Esophagus squamous epithelium (tissue), 5 donors: ENCODE data around the gene CSRP1. TPM values are rescaled to one million over a fixed set of nuclear protein-coding genes. Genes with fewer than 3 reads are reported as not detected.

Experiments
- DNase-seq: peaks from one replicate; lab custom pipeline; 2025; lab: John Stamatoyannopoulos, UW
- H3K27ac ChIP-seq, 4 donors: fragments of 200-600 bp; sonication (generic); one replicate each; pipeline ENCODE4 v1.5.1; 2016 to 2019; ENCODE audit warnings: mild to moderate bottlenecking in 1 of 4
- H3K27me3 ChIP-seq, 4 donors: fragments of 200-600 bp; sonication (generic); 1 replicate in 3 of 4; 2 replicates in 1 of 4; pipeline versions ENCODE4 v1.5.1 to v1.6.0; 2017 to 2021; ENCODE audit warnings: antibody characterized with exemption in 1 of 4
- H3K36me3 ChIP-seq, 3 donors: fragments of 200-600 bp; sonication (generic); one replicate each; pipeline ENCODE4 v1.5.1; 2016 to 2019
- H3K4me1 ChIP-seq, 3 donors: fragments of 200-600 bp; sonication (generic); one replicate each; pipeline ENCODE4 v1.5.1; 2017 to 2019
- H3K4me3 ChIP-seq, 4 donors: fragments of 200-600 bp; sonication (generic); 1 replicate in 3 of 4; 2 replicates in 1 of 4; pipeline ENCODE4 v1.5.1; 2016 to 2019; ENCODE audit warnings: mild to moderate bottlenecking in 2 of 4, moderate library complexity in 1 of 4
- H3K9me3 ChIP-seq, 3 donors: fragments of 200-600 bp; sonication (generic); one replicate each; pipeline ENCODE4 v1.5.1; 2016 to 2019
- CTCF ChIP-seq, 6 experiments: fragments of 450-650 bp in 4 of 6; fragments of 200-600 bp in 2 of 6; sonication (generic) in 2 of 6; IDR thresholded peaks; one replicate each; pipeline ENCODE4 v1.5.1; 2016 to 2019; ENCODE audit warnings: antibody characterized with exemption in 6 of 6, mild to moderate bottlenecking in 4 of 6, moderate library complexity in 4 of 6
- POLR2A ChIP-seq, 4 donors: fragments of 450-650 bp; IDR thresholded peaks; one replicate each; pipeline ENCODE4 v1.6.1; 2017; ENCODE audit warnings: antibody characterized with exemption in 4 of 4, mild to moderate bottlenecking in 4 of 4, moderate library complexity in 3 of 4
- WGBS, 2 donors: methylation state at CpG; one replicate each; pipeline ENCODE4 v1.1.5; 2018; 5-methylcytosine and 5-hydroxymethylcytosine counted together
- intact Hi-C: fragments of 100-400 bp; cut with DNase I; formaldehyde crosslinking; loops from one replicate; pipeline ENCODE4 v1.15.0; 2022
- total RNA-seq, 4 donors: library from RNA; depleted of rRNA; stranded (reverse); fragments of >200 nt; gene quantifications; one replicate each; pipeline ENCODE4 v1.1.0, GENCODE V29; 2016
- donor health status: DM: yes; HTN: yes; CAD: no.

CSRP1 gene
- total RNA-seq, 4 donors from 2014 or later = 243 to 1,044 (median 363) TPM

DNA sequence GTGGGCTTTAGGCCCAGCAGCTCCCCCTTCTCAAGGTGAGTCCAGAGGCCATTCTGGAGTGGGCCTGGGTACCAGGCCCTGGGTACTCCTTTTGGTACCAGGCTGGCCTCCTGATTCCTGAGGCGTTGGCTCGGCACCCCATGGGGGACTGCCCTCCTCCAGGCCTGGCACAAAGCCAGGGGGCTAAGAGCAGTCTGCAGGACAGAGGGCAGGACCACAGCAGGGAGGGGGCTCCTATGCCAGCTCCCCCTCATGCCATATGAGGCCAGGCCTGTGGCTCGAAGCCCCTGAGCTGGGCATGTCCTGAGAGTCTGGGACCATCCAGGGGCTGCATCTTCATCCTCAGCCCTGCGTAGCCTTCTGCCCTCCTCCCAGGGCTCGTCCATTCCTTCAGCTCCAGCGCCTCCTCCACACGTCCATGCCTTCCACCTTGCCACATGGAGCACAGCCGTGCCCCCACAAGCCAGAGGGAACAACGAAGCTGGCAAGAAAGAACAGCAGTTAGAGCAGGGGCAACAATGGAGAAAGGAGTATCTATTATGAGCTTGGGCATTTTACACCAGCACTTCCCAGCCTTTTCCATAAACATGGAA is 41.1 kb downstream of the CSRP1 start:
- peaks cover 48 to 96% (median 66%) of the 10 kb centered on the region in 3 donors for H3K4me1 ChIP-seq
- H3K27ac ChIP-seq = peak overlapping the region; percentile 93 to 98 (median 96)
- WGBS, 2 donors = 40 to 60% methylated on average over 1 to 7 of the region's 9 CpGs
- peaks cover 8 to 21% (median 15%) of the 10 kb centered on the region in 3 donors for H3K36me3 ChIP-seq
- intact Hi-C loops = no loop called here
- DNase-seq = no peak
- TF ChIP-seq CTCF (IDR thresholded peaks at IDR 0.05) (no peak), POLR2A (IDR thresholded peaks at IDR 0.05) (no peak)
- no peaks in the 10 kb centered on the region for H3K9me3 ChIP-seq
- H3K27me3 ChIP-seq = peaks cover 0 to 20% (median 0%) of the 10 kb centered on the region in 4 donors
- peak overlapping the region; percentile 76 to 93 (median 86) for H3K4me3 ChIP-seq

DNA sequence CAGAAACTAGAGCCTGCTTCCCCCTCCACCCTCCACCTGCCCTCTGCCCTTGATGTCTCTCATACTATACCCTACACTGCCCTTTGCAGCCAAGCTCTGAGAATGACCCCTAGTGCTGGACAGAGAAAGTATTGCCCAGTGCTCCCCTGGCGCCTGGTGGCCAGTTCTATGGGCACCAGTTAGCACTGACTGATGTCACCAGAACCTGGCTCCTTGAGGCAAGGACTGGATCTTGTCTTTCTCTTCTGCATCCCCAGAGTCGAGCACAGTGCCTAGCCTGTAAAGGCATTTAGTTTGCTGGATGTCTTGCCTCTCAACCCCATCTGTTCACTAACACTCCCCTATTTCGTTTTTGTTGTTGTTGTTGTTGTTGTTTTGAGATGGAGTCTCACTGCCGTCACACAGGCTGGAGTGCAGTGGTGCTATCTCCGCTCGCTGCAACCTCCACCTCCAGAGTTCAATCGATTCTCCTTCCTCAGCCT is 43.8 kb downstream of the CSRP1 start:
- intact Hi-C loops = no loop called here
- 66 to 72% methylated on average over 7 of the region's 7 CpGs for WGBS, 2 donors
- DNase-seq = no peak

DNA sequence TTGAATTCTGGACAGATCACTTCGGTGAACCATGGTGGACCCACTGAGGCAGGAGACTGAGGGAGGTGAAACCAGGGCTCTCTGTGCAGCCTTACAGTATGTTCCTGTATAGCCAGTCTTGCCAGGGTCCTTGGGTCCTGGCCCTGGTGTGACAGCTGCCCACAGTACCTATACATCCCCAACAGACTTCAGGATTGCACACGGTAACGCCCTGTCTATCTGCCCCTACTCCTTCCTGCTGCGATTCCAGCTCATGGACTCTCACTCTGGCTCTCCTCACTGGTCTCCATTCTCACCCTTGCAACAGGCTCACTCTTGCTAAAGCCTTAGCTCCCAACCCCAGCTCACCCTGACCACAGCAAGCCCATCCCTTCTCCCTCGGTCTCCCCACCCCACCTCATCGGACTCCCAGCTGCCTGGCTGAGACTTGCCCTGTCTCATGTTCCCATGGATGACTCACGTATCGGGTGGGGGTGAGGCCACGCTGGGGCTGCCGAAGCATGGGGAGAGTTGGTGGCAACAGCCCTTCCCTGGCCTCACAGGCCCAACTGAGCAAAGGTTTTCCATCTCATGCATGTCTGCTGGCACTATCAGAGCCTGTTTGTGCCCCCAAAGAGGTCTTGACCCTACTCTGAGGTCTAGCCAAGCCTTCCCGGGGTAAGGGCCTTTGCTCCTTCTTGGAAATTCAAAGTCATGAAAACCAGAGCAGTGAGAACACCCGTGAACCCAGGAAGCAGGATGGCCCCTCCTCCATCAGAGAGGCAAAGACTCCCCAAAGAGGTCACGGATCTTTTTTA is 45.1 kb downstream of the CSRP1 start:
- TF ChIP-seq POLR2A (IDR thresholded peaks at IDR 0.05) (peak in 1 of 4 donors; percentile 31), CTCF (IDR thresholded peaks at IDR 0.05) (no peak)
- Histone ChIP-seq H3K4me1 (peaks cover 53 to 85% (median 76%) of the 10 kb centered on the region in 3 donors), H3K4me3 (peak overlapping the region in 2 of 4 donors; percentile 1 to 3), H3K36me3 (peaks cover 8 to 21% (median 15%) of the 10 kb centered on the region in 3 donors), H3K9me3 (no peaks in the 10 kb centered on the region), H3K27ac (peak overlapping the region; percentile 93 to 98 (median 94)), H3K27me3 (no peaks in the 10 kb centered on the region)
- no peak for DNase-seq
- WGBS, 2 donors = 26 to 53% methylated on average over 8 to 11 of the region's 13 CpGs
- intact Hi-C loops = no loop called here

More for the DNA sequence above, 43.8 kb downstream of the CSRP1 start:
- H3K4me1 ChIP-seq = peaks cover 51 to 86% (median 70%) of the 10 kb centered on the region in 3 donors
- TF ChIP-seq POLR2A (IDR thresholded peaks at IDR 0.05) (no peak), CTCF (IDR thresholded peaks at IDR 0.05) (peak in 1 of 6 experiments; percentile 41)
- peaks cover 0 to 4% (median 0%) of the 10 kb centered on the region in 4 donors for H3K27me3 ChIP-seq
- no peak overlapping the region for H3K4me3 ChIP-seq
- peak overlapping the region; percentile 93 to 98 (median 94) for H3K27ac ChIP-seq
- peaks cover 8 to 21% (median 15%) of the 10 kb centered on the region in 3 donors for H3K36me3 ChIP-seq
- no peaks in the 10 kb centered on the region for H3K9me3 ChIP-seq

DNA sequence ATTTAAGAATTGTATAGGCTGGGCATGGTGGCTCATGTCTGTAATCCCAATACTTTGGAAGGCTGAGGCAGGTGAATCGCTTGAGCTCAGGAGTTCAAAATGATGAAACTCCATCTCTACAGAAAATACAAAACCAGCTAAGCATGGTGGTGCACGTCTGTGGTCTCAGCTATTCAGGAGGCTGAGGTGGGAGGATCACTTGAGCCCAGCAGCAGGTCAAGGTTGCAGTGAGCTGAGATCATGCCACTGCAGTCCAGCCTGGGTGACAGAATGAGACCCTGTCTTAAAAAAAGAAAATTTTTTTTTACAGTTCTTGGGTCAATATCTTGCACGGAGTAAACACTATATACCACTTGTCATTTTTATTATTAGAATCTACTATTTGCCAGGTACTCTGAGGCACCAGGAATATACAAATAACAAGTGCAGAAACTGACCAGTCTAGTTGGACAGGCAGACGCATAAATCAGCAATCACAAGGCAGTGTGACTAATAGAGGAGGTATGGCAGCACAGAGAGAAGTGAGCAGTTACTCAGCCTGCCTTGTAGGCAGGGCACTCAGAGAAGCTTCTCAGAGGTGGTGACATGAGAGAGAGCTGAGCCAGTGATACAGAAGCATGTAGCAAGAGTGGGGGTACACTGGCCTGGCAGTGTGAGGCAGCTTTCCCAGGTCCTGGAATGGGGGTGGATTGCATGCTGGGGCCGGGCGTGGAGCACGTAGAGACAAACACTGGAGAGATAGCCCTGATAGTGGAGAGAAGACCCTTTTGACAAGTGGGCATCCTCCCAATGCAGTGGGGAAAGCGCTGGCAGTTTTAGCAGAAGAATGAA is 45.9 kb downstream of the CSRP1 start:
- no peak for DNase-seq
- H3K9me3 ChIP-seq = no peaks in the 10 kb centered on the region
- intact Hi-C loops = no loop called here
- TF ChIP-seq CTCF (IDR thresholded peaks at IDR 0.05) = no peak
- TF ChIP-seq POLR2A (IDR thresholded peaks at IDR 0.05) = peak in 1 of 4 donors; percentile 25
- peaks cover 50 to 85% (median 76%) of the 10 kb centered on the region in 3 donors for H3K4me1 ChIP-seq
- no peaks in the 10 kb centered on the region for H3K27me3 ChIP-seq
- H3K36me3 ChIP-seq = peaks cover 8 to 21% (median 15%) of the 10 kb centered on the region in 3 donors
- 47 to 52% methylated on average over 8 of the region's 8 CpGs for WGBS, 2 donors
- peak overlapping the region in 2 of 4 donors; percentile 1 to 3 for H3K4me3 ChIP-seq
- peak overlapping the region; percentile 93 to 98 (median 94) for H3K27ac ChIP-seq
